Frontal cortex (tissue), 4 donors: Measurements from ENCODE around the gene AIG1. TPM values are rescaled to one million over a fixed set of nuclear protein-coding genes. Genes with fewer than 3 reads are reported as not detected.

Experiments used
- DNase-seq, 2 donors: peaks; one replicate each; pipeline ENCODE4 v3.0.0; 2012; ENCODE audit warnings: low spot score in 2 of 2
- FAIRE-seq: peaks from 2 replicates; lab custom pipeline; 2012; peaks lifted over from hg19 to GRCh38; lab: Jason Lieb, UNC
- total RNA-seq: library from RNA; depleted of rRNA; stranded (reverse); fragments of >200 nt; gene quantifications from one replicate; pipeline ENCODE4 v1.2.3, GENCODE V29; 2014
- donor health status: control.
- donor health status: control.
- donor health status: control.

The AIG1 gene
- total RNA-seq, 1 donor from 2014 or later = 39.5 TPM

DNA sequence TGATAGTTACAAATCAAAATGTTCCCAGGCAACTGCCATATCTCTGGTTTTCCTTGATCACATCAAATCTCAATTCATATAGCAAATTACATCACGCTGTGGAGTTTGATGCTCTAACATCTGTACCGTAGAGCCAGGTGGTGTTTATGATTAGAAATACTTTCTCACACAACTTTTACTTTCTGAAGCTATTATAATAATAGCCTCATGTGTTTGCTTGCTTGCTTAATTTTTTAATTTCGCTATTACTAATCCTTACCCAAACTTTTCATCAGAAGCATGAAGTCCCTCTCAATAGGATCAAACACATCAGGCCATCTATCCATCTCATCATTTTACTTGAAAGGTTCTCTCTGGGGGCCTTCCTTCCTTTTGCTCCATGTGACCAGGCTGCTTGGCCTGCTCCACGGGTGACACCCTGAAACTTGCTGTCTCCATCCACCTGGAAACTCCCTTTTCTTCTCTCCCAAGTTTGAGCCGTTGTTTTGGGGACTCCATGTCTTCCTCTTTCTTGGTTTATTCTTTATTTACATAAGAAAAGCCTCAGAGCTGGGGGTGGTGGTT is 314.4 kb downstream of the AIG1 start:
- no peak for FAIRE-seq
- no peak for DNase-seq

DNA sequence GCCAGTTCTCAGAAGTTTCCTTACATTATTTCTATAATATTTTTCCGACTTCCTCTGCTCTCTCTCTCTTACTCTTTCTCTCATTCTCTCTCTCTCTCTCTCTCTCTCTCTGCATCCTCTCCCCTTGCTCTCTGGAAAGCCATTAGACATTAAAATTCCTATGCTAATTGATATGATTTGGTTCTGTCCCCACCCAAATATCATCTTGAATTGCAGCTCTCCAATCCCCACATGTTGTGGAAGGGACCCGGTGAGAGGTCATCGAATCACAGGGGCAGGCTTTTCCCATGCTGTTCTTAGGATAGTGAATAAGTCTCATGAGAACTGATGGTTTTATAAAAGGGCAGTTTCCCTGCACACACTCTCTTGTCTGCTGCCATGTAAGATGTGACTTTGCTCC is 315.7 kb downstream of the AIG1 start:
- DNase-seq (no peak), FAIRE-seq (no peak)

DNA sequence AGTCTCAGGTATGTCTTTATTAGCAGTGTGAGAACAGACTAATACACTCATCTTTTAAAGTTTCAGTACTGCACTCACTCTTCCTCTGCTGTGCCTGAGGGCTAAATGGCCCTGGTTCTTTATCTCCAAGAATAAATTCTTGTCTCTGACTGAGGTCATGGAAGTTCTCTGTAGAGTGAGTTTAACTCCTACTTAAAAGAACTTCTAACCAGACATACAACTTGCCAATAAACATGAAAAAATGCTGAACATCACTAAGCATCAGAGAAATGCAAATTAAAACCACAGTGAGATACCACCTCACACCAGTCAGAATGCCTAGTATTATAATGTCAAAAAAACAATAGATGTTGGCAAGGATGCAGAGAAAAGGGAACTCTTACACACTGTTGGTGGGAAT is 316.2 kb downstream of the AIG1 start:
- FAIRE-seq = no peak
- DNase-seq = no peak

DNA sequence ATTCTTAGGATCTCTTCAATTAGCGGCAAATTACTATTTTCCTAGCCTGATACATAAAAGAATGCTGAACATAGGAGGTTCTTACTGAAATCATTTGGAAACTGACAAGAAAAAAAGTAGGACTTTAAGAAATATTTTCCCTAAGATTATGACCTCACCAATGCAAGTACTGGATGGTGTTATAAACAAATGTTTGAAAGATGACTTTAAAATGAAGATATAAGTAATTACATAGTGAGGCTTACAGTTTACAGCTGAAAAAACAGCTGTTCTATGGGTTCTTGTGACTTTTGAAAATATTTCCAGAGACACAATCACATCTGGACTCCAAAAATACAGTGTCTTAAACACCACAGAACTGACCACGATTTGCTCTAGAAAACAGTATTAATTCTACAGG is 324.9 kb downstream of the AIG1 start:
- FAIRE-seq = no peak
- DNase-seq = no peak

DNA sequence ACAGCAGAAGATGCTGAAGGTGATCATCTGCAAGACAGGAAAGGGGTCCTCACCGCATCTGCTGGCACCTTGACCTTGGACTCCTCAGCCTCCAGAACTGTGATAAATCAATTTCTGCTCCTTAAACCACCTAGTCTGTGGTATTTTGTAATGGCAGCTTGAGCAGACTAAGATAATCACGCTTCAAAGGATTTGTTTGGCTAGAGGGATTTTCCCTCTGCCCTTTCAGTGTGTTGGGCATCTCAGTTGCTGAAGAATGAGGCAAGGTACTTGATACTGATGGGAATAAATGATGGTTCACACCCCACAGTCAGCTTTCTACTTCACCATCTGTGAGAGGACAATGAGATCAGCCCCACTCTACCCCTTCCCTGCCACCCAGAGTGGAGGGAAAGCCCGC is 329.6 kb downstream of the AIG1 start:
- FAIRE-seq (no peak), DNase-seq (no peak)

Other genes with a start within 250 kb of the AIG1 start
- gene HIVEP2, start 115.7 kb upstream of the AIG1 start, total RNA-seq = 68.9 TPM